SHP77 (cell line): ENCODE data around the gene RGS6.

Experiments used
- DNase-seq, 2 experiments: peaks; one replicate each; lab custom pipeline; 2025; lab: John Stamatoyannopoulos, UW

RGS6 gene

GRCh38 chr14:72608391-72609204 is 676.4 kb downstream of the RGS6 start:
- no peak for DNase-seq

- DNase-seq = no peak
Measured at GRCh38 chr14:72609205-72609916, 677.1 kb downstream of the RGS6 start.

- DNase-seq = no peak
Measured at GRCh38 chr14:72610096-72610830, 678.0 kb downstream of the RGS6 start.

- no peak for DNase-seq
Measured at GRCh38 chr14:72610831-72611200, 678.6 kb downstream of the RGS6 start.

- no peak for DNase-seq
Measured at GRCh38 chr14:72611506-72611905, 679.3 kb downstream of the RGS6 start.

GRCh38 chr14:72612041-72612440 is 679.8 kb downstream of the RGS6 start:
- no peak for DNase-seq

- no peak for DNase-seq
Measured at GRCh38 chr14:72613231-72613974, 681.2 kb downstream of the RGS6 start.

- DNase-seq = no peak
Measured at GRCh38 chr14:72613975-72614319, 681.7 kb downstream of the RGS6 start.

- no peak for DNase-seq
Measured at GRCh38 chr14:72614365-72614764, 682.1 kb downstream of the RGS6 start.

- DNase-seq = no peak
Measured at GRCh38 chr14:72614891-72615415, 682.7 kb downstream of the RGS6 start.

GRCh38 chr14:72615451-72616121 is 683.4 kb downstream of the RGS6 start:
- no peak for DNase-seq
